ENCODE results near the gene KLHDC2.

Gene KLHDC2

GRCh38 chr14:49767270-49767570 lies 733 bp upstream of the KLHDC2 start (continued):
- TF ChIP-seq, protein P1, sequence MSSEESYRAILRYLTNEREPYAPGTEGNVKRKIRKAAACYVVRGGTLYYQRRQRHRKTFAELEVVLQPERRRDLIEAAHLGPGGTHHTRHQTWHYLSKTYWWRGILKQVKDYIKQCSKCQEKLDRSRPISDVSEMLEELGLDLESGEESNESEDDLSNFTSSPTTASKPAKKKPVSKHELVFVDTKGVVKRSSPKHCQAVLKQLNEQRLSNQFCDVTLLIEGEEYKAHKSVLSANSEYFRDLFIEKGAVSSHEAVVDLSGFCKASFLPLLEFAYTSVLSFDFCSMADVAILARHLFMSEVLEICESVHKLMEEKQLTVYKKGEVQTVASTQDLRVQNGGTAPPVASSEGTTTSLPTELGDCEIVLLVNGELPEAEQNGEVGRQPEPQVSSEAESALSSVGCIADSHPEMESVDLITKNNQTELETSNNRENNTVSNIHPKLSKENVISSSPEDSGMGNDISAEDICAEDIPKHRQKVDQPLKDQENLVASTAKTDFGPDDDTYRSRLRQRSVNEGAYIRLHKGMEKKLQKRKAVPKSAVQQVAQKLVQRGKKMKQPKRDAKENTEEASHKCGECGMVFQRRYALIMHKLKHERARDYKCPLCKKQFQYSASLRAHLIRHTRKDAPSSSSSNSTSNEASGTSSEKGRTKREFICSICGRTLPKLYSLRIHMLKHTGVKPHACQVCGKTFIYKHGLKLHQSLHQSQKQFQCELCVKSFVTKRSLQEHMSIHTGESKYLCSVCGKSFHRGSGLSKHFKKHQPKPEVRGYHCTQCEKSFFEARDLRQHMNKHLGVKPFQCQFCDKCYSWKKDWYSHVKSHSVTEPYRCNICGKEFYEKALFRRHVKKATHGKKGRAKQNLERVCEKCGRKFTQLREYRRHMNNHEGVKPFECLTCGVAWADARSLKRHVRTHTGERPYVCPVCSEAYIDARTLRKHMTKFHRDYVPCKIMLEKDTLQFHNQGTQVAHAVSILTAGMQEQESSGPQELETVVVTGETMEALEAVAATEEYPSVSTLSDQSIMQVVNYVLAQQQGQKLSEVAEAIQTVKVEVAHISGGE (tag by site-specific recombination; conservative IDR thresholded peaks at IDR 0.05; ENCODE audit: low read depth) = peak; percentile 31; the same call in 1 of the 2 replicates
- TF ChIP-seq PRDM1 (tag by site-specific recombination; IDR thresholded peaks at IDR 0.05) (peak; percentile 70; the same call in 1 of the 2 replicates), ZNF791 (tag by site-specific recombination; IDR thresholded peaks at IDR 0.05) (no peak)

- H3K9me3 ChIP-seq (ENCODE audit: control insufficient read depth, insufficient read depth, low read depth, low read length) = no peaks in the 10 kb centered on the region
- POLR2A ChIA-PET = interaction anchor here (0.6 to 3.9 kb wide), 14 partner anchors 7 to 169 kb away, joined by 3 to 22 read pairs (median 4); partner anchors contain the start of genes DNAAF2, LRR1, MGAT2 and POLE2
- peak overlapping the region; percentile 98 for H3K27ac ChIP-seq (ENCODE audit: extremely low read depth, low read depth, low read length)
- peak overlapping the region; percentile 99 for H3K4me3 ChIP-seq (ENCODE audit: low read depth, low read length)
- H3K36me3 ChIP-seq (ENCODE audit: control insufficient read depth in 2 of 2, insufficient read depth in 1 of 2, low read length in 2 of 2) = peaks cover 5 to 12% of the 10 kb centered on the region in 2 experiments; a peak in 2 of 3 replicates
- H3K4me1 ChIP-seq (ENCODE audit: control insufficient read depth, insufficient read depth, low read length) = peaks cover 18% of the 10 kb centered on the region
- CTCF ChIA-PET = interaction anchor here (0.6 to 4.0 kb wide), 5 partner anchors 13 to 147 kb away, joined by 3 to 16 read pairs (median 4); partner anchors contain the start of gene DNAAF2
- TF ChIP-seq ZBTB21 (tag by site-specific recombination; IDR thresholded peaks at IDR 0.05) (peak; percentile 89), ZNF169 (tag by site-specific recombination; IDR thresholded peaks at IDR 0.05) (no peak), KLF10 (tag by site-specific recombination; IDR thresholded peaks at IDR 0.05) (0 out of 2 replicates have a peak, but pooled peaks have one; percentile 3), ELK4 (IDR thresholded peaks at IDR 0.05; ENCODE audit: borderline replicate concordance, low read depth, low read length) (no peak), KLF8 (tag by site-specific recombination; IDR thresholded peaks at IDR 0.05) (peak; percentile 69), ZNF76 (tag by site-specific recombination; IDR thresholded peaks at IDR 0.05; ENCODE audit: borderline replicate concordance, low read depth) (peak; percentile 54; the same call in 1 of the 2 replicates), ZNF398 (tag by site-specific recombination; IDR thresholded peaks at IDR 0.05) (0 out of 2 replicates have a peak, but pooled peaks have one; percentile 12), ZNF266 (tag by site-specific recombination; IDR thresholded peaks at IDR 0.05; ENCODE audit: low read depth) (no peak), IKZF3 (tag by site-specific recombination; IDR thresholded peaks at IDR 0.05) (peak; percentile 48), ZBTB20 (tag by site-specific recombination; IDR thresholded peaks at IDR 0.05) (peak; percentile 86), MEIS1 (CRISPR knock-in tag; IDR thresholded peaks at IDR 0.05; ENCODE audit: borderline replicate concordance) (no peak), REPIN1 (tag by site-specific recombination; IDR thresholded peaks at IDR 0.05; ENCODE audit: low read depth) (no peak; the same call in 1 of the 2 replicates), ZNF664 (tag by site-specific recombination; IDR thresholded peaks at IDR 0.05) (no peak), SP3 (tag by site-specific recombination; IDR thresholded peaks at IDR 0.05) (0 out of 2 replicates have a peak, but pooled peaks have one; percentile 38)
- TF ChIP-seq, protein P2, sequence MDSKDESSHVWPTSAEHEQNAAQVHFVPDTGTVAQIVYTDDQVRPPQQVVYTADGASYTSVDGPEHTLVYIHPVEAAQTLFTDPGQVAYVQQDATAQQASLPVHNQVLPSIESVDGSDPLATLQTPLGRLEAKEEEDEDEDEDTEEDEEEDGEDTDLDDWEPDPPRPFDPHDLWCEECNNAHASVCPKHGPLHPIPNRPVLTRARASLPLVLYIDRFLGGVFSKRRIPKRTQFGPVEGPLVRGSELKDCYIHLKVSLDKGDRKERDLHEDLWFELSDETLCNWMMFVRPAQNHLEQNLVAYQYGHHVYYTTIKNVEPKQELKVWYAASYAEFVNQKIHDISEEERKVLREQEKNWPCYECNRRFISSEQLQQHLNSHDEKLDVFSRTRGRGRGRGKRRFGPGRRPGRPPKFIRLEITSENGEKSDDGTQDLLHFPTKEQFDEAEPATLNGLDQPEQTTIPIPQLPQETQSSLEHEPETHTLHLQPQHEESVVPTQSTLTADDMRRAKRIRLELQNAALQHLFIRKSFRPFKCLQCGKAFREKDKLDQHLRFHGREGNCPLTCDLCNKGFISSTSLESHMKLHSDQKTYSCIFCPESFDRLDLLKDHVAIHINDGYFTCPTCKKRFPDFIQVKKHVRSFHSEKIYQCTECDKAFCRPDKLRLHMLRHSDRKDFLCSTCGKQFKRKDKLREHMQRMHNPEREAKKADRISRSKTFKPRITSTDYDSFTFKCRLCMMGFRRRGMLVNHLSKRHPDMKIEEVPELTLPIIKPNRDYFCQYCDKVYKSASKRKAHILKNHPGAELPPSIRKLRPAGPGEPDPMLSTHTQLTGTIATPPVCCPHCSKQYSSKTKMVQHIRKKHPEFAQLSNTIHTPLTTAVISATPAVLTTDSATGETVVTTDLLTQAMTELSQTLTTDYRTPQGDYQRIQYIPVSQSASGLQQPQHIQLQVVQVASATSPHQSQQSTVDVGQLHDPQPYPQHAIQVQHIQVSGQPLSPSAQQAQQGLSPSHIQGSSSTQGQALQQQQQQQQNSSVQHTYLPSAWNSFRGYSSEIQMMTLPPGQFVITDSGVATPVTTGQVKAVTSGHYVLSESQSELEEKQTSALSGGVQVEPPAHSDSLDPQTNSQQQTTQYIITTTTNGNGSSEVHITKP (tag by site-specific recombination; IDR thresholded peaks at IDR 0.05) = 0 out of 2 replicates have a peak, but pooled peaks have one; percentile 32
- TF ChIP-seq, protein P3, sequence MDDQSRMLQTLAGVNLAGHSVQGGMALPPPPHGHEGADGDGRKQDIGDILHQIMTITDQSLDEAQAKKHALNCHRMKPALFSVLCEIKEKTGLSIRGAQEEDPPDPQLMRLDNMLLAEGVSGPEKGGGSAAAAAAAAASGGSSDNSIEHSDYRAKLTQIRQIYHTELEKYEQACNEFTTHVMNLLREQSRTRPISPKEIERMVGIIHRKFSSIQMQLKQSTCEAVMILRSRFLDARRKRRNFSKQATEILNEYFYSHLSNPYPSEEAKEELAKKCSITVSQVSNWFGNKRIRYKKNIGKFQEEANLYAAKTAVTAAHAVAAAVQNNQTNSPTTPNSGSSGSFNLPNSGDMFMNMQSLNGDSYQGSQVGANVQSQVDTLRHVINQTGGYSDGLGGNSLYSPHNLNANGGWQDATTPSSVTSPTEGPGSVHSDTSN (CRISPR knock-in tag; IDR thresholded peaks at IDR 0.05) = no peak
- TF ChIP-seq, protein P1 (tag by site-specific recombination; conservative IDR thresholded peaks at IDR 0.05; ENCODE audit: low read depth) = no peak
Observed at GRCh38 chr14:49768301-49769121, 558 bp downstream of the KLHDC2 start.
